GM21526 (cell line): ENCODE measurements around the gene C12orf76.
"Not testable (repeated sequence)": the region's sequence is repeated elsewhere in the genome, so short reads cannot be mapped to it uniquely, and the experiment has no call there.

Experiments used
- ATAC-seq: cut with Tn5 transposase; IDR thresholded peaks from one replicate; pipeline ENCODE4 v1.9.1; 2021; ENCODE audit warnings: moderate library complexity; ENCODE audit not compliant: unreplicated experiment, low FRiP score

C12orf76 gene, protein sequence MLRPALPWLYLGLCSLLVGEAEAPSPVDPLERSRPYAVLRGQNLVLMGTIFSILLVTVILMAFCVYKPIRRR

DNA sequence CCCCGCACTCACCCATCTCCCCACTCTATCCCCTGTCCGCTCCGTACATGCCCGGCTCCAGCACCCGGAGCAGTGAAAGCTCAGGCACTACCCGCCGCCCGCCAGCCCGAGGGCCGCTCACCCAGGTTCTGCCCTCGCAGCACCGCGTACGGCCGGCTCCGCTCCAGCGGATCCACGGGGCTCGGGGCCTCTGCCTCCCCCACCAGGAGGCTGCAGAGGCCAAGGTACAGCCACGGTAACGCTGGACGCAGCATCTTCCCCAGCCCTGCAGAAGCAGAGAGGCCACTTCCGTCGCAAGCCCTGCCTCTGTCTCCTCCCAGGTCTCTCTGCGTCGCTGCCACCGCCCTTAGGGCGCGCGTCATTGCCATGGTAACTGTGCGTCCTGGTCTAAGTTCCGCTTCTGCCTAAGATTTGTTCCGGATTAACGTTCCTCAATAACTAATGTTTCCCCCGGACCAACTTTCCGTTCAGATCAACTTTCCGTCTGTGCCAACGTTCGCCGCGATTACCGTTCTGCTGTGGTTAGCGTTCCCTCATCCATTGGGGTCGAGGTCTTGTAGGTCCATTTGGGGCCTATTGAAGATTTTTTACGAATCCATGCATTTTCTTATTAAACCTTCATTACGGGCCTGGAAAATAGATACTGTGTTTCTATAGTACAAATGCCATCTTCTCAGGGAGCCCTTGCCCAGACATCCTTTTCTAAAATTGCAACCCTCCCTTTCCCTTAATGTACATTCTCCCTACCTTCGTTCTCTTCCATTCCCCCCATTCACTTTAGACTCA lies at the start of gene C12orf76:
Gene C12orf76 (minus strand): TSS at position 281 of the 786 bp plus-strand sequence. CDS start 27 bp downstream, at position 254.
- ATAC-seq = peak; percentile 92

DNA sequence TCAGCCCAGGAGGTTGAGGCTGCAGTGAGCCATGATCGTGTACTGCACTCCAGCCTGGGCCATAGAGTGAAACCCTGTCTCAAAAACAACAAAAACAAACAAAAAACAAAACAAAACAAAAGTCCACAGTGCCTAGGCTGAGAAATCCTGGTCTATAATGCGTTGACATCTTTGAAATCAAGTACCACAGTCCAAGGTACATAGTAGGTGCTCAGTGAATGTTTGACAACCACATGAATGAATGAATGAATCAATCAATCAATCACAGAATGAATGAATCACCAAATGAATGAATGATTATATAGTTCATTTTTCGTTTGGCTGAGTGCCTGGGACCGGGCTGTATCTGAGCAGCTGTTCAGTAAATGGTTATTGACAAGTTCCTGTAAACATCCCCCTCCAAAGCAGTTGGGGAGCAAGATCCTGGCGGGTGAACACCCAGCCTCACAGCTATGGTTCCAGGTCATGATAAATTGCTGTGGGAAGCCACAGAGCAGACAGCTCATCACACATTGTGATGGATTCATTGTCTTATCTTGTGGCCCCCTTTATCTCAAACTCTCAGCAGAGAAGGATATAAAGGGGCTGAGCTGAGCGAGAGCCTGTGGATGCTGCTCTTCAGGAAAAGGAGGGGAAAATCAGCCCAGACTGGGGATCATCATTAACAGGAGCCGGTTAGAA lies 45.4 kb upstream of the C12orf76 start:
- ATAC-seq = no peak

DNA sequence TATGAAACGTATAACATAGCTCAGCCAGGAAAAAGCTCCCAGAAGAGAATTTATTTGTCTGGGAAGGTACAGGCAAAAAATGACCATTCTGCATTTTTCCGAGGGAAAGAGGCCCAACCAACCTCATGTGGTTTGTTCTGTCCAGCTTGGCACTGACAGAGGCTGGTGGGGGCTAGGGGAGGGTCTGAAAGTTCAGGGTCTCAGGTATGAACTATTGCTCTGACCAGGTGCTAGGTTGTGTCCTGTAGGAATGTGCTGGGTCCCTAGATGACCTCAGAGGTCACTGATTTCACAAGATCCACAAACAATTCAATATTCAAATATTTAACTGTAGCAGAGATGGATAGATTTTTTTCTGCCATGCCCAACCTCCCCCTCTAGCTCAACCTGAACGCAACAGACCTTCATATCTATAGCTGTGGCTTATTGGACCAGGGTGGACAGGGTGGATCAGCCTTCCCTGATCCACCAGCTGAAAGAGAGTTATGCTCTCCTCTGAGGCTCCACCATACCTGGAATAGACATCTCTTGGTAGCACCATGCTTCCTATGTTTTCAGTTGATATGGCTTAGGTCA lies 42.9 kb upstream of the C12orf76 start:
- ATAC-seq = no peak

DNA sequence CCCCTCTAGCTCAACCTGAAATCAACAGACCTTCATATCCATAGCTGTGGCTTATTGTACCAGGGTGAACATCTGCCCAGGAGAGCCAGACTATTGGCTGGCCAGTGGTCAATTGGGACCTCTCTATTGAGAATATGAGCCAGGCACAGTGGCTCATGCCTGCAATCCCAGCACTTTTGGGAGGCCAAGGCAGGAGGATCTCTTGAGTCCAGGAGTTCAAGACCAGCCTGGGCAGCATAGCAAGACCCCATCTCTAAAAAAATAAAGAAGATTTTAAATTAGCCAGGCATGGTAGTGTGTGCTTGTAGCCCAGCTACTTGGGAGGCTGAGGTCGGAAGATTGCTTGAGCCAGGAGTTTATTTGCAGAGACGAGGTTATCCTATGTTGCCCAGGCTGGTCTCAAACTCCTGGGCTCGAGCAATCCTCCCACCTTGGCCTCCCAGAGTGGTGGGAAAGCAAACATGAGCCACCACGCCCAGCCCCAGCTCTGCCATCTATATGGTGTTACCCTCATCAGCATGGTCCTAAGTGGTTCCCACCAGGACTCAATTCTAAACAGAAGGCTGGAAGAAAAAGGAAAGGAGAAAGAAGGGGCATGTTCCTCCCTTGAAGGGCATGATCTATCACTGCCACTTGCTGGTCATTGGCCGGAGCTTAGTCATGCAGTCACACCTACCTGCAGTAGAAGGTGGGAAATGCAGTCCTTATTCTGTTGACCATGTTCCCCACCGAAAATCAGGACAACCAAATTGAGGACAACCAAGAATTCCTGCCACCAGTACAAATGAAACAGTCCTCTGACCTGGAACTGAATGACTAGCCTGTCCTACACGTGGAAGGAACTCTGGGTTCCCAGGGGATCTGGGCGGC lies 42.2 kb upstream of the C12orf76 start:
- no peak for ATAC-seq

DNA sequence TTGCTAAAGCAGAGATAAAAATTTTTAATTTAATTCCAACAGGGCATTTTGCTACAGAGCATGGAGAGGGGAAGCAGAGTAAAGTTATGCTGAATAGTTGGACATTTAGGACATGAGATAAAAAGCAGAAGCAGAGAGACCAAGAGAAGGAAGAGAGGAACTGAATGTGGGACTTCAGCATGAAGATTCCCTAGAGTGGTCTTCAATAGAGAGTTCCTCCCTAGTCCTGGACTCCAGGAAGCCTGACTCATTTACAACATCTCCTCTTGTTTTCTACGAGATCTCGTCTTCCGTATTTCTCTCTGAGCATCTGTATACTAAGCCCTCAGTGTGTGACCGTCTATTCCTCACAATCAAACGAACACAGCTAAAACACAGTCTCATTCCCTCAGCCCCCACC lies 40.6 kb upstream of the C12orf76 start:
- ATAC-seq = no peak

DNA sequence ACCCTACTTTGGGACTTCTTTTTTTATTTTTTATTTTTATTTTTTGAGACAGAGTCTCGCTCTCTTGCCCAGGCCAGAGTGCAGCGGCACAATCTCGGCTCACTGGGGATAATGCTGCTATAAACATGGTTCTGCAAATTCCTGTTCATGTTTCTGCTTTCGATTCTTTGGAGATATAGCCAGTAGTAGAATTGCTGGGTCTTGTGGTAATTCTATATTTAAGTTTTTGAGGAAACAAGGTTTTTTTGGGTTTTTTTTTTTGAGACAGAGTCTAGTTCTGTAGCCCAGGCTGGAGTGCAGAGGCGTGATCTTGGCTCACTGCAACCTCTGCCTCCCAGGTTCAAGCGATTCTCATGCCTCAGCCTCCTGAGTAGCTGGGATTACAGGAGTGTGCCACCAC lies 39.9 kb upstream of the C12orf76 start:
- not testable (repeated sequence) for ATAC-seq

DNA sequence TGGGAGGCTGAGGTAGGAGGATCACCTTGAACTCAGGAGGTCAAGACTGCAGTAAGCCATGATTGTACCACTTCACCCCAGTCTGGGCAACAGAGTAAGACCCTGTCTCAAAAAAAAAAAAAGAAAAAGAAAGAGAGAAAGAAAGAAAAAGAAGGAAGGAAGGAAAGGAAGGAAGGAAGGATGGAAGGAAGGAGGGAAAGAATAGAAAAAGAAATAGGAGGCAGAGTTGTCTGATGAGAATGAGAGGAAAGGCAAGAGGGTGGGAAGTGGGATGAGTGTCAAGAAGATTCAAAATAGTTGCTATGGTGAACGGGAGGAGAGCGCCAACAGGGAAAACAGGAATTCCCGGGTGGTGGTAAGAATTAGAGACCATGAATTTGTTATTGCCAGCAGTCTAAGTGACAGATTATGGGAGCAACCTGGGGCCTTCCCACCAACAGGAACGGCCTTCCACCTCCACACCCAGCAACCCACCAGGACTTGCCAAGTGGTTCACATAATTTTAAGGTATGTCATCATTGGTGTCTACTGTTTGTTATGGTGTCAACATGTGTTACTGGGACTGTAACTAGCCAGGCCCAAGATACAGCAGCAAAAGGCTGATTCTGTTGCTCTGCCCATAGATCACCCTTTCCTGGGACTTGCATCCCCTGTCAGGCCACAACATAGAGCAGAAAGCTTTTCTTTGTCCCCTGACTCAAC lies 36.1 kb upstream of the C12orf76 start:
- ATAC-seq = no peak

DNA sequence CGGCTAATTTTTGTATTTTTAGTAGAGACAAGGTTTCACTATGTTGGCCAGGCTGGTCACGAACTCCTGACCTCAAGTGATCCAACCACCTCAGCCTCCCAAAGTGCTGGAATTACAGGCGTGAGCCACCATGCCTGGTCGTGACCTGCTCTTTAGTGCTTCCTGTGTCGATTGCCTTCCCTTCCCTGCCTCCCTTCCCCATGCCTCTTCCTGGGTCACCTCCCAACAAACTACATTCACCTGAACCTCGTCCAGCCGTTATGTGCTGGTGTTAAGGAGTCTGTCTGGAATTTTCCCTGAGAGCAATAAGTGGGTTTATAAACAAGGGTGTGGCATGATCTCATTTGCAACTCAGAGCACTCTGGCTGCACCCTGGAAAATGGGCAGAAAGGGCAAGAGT lies 32.1 kb upstream of the C12orf76 start:
- ATAC-seq = no peak

DNA sequence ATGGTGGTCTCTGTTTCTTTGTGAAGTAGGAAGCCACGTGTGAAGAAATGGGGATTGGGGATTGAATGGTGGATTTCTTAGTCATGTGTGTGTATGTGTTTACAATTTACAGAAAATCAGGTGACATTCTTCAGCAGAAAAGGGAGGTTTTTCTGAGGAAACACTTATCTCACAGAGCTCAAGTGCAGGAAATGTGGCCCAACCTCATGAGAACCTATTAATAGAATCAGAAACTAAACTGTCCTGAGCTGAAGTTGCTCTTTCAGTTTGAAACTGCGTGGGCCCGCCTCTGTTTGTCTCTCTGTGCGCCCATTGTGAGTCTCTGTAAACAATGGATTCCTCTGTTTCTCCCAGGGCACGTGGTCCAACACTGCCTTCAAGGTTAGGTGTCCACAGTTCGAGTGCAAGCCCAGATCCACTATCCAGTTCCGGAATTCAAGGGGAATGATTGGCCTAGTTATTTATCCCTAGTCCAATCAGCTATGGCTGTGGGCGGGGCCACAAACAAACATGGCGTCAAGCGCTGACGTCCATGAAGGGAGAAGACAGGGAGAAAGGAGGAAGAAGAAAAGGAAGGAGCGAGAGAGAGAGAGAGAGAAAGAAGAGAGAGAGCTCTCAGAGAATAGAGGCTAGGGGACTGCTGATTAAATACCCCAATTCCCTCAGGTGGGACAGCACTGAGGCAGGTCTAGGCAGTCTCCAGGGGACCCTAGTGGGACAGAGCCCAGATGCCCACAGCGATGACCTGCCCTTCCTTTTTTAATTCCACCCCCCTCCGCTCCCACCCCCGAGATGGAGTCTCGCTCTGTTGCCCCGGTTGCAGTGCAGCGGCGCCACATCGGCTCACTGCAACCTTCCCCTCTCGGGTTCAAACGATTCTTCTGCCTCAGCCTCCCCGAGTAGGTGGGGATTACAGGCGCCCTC lies 31.4 kb upstream of the C12orf76 start:
- peak; percentile 64 for ATAC-seq

DNA sequence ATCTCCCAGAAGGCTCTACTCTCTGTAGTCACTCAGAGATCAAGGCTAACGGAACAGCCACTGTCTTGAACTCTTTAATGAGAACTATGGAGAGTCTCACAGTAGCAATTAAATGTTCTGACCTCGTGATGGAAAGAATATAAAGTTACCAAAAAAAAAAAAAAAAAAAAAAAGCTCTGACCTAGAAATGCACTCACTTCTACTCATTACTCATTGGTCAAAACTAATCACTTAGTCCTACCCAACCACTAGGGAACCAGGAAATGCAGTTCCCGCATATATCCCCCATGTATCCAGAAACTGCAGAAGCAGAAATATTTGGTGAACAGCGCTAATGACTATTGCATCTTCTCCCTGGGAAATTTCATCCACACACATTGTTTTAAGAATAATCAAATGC lies 29.5 kb upstream of the C12orf76 start:
- ATAC-seq = no peak

DNA sequence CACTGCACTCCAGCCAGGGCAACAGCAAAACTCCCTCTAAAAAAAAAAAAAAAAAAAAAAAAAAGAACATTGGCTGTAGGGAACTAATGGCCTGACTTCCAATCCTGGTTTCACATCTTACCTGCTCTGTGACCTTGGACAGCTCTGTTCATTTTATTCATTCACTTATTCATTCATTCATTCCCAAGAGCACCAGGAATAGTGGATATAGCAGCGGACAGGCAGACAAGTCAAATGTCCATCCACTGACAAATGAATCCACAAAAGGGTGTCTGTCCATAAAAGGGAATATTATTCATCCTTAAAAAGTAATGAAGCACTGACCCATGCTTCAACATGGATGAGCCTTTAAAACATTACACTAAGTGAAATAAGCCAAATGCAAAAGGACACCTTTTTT lies 27.6 kb upstream of the C12orf76 start:
- no peak for ATAC-seq

DNA sequence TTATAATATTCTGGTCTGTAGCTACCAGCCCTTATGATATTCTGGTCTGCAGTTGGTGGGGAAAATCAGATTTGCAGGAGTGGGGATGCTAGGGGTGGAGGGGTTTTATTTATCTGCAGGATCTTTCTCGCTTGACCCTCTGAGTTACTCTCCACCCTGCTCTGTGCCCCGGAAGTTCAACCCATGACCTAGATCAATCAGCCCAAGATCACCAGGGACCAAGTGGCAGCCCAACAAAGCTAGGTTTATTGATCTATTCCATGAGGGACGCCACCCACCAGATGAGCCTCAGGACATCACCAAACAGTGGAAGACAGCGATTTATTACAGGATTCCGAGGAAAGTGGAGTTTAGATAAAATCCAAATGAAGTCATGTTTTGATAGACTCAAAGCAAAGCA lies 25.8 kb upstream of the C12orf76 start:
- no peak for ATAC-seq

DNA sequence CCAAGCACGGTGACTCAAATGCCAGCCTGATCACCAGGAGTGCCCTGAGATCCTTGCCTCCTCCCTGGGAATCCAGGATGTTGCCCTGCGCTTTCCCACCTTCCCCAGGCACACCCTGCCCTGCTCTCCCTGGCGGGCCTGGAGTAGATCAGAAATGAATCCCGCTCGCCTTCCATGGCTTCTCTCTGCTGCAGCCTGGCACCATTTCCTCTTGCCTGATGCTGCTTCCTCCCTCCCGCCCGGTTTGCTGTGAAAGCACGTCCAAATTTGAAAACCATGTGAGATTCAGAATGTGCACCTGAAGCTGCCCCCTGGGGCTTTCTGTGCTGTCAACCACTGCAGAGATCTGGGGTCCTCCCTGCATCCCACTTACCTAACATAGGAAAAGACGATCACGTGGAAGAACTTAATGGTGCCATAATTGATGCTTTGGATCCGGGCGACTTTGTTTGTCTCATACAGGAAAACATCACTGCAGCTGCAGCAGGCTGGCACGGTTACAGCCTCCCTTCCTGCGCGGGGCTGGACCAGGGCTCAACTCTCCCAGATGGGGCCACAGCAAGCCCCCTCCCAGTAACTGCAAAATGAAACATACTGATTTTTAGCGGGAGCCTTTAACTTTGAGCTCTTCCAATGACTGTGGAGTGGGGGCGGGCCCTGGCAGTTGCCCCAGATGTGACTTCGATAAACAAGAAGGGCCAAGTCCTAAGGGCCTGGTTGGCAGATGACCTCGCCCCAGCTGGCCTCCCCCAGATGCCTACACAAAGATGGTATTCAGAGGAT lies 24.9 kb upstream of the C12orf76 start:
- ATAC-seq = no peak

DNA sequence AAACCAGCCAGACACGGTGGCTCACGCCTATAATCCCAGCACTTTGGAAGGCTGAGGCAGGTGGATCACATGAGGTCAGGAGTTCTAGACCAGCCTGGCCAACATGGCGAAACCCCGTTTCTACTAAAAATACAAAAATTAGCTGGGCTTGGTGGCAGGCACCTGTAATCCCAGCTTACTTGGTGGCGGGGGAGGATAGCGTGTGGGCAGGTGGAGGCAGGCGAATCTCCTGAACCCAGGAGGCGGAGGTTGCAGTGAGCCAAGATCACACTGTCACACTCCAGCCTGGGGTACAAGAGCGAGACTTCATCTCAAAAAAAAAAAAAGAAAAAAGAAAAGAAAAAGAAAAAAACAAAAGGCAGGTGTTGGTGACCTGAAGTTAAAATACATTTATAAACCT lies 24.3 kb upstream of the C12orf76 start:
- not testable (repeated sequence) for ATAC-seq

DNA sequence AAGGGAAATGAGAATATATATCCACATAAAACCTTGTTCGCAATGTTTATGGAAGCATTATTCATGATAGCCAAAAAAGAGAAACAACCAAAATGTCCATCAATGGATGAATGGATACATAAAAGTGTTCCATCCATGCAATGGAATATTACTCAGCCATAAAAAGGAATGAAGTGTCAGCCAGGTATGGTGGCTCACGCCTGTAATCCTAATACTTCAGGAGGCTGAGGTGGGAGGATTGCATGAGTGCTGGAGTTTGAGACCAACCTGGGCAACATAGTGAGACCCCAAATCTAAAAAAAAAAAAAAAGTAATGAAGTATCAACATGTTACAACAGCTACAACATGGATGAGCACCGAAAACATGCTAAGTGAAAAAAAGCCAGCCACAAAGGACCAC lies 23.6 kb upstream of the C12orf76 start:
- no peak for ATAC-seq

DNA sequence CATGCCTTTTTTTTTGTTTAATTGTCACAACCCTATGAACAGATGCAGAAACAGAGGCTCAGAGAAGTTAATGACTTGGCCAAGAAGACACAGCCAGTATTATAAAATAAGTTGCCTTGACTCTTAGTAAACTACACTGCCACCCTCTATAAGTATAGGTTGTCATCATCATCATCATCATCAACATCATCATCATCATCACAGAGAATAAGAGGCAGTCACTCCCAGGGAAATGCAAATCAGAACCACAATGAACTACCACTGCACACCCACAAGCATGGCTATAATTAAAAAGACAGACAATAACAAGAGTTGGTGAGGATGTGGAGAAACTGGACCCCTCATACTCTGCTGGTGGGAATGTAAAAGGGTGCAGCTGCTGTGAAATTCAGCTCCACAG lies 23.2 kb upstream of the C12orf76 start:
- ATAC-seq = no peak

DNA sequence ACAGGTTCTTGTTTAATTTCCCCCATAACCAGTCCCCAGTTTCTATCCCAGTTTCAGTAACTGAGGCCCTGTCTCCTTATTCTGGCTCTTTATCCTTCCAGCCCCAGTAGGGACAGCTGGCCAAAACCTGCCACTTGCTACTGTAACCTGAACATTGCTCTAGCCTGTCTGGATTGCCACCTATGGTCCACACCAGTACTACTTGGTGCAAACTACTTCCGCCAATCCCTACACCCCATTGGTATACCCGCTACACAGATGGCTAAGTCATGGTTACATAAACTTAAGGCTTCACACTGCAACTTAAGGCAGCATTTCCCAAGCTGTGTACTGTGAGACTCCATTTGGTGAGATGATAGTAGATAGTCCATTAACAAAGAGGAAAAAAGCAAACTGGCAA lies 20.3 kb upstream of the C12orf76 start:
- ATAC-seq = no peak

DNA sequence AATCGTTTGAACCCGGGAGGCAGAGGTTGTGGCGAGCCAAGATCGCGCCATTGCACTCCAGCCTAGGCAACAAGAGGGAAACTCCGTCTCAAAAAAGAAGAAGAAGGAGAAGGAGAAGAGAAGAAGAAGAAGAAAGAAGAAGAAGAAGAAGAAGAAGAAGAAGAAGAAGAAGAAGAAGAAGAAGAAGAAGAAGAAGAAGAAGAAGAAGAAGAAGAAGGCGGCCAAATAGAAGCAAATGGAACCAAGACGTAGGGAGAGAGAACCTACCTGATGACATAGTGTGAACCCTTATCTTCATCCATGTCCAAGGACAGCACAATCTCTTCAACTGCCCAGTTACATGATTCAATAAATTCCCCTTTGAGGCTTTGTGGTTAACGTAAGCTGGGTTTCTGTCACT lies 19.8 kb upstream of the C12orf76 start:
- not testable (repeated sequence) for ATAC-seq
